Activated CD4-positive, CD25-positive, alpha-beta regulatory T cell (primary cell): Measurements from ENCODE around the gene MPO.
A peak's percentile ranks its signal among the peaks of the same experiment; 100 is the strongest.

Source experiments
- DNase-seq, 4 experiments: peaks; one replicate each; lab custom pipeline; 2025; lab: John Stamatoyannopoulos, UW

MPO gene

GRCh38 chr17:58264407-58265103, 16.2 kb downstream of the MPO start:
- no peak for DNase-seq

GRCh38 chr17:58263773-58264172, 17.0 kb downstream of the MPO start:
- no peak for DNase-seq

DNA sequence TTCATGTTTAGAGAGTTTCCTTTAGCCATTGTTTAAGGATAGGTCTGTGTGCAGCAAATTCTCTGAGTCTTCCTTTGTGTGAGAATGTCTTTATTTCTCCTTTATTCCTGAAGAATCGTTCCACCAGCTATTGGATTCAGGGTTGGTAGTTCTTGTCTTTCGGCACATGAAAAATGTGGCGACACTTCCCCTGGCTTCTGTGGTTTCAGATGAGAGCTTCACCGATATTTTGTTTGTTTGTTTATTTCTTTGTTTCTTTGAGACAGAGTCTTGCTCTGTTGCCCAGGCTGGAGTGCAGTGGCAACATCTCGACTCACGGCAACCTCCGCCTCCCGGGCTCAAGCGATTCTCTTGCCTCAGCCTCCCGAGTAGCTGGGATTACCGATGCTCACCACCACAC, 18.6 kb downstream of the MPO start:
- no peak for DNase-seq

- no peak for DNase-seq
Measured at GRCh38 chr17:58254803-58255202, 25.9 kb downstream of the MPO start.

- DNase-seq = no peak
Measured at GRCh38 chr17:58253082-58253481, 27.7 kb downstream of the MPO start.

- DNase-seq = no peak
Measured at GRCh38 chr17:58252141-58252540, 28.6 kb downstream of the MPO start.

GRCh38 chr17:58250344-58251011, 30.3 kb downstream of the MPO start:
- DNase-seq = no peak

GRCh38 chr17:58249270-58250133, 31.2 kb downstream of the MPO start:
- DNase-seq = peak; percentile 50 to 63 (median 58)

DNA sequence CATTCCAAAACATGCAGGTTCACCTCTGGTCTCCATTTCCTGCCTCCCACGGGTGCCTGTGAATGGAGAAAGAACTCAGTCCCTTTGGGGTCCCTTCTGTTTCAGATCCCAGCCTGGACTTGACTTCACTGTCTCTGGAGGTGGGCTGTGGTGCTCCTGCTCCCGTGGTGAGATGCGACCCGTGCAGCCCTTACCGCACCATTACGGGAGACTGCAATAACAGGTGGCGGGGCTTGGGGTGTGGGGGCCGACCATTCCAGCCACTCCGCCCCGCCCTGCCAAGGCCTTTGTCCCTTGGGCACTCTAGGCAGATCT, 31.8 kb downstream of the MPO start:
- no peak for DNase-seq

DNA sequence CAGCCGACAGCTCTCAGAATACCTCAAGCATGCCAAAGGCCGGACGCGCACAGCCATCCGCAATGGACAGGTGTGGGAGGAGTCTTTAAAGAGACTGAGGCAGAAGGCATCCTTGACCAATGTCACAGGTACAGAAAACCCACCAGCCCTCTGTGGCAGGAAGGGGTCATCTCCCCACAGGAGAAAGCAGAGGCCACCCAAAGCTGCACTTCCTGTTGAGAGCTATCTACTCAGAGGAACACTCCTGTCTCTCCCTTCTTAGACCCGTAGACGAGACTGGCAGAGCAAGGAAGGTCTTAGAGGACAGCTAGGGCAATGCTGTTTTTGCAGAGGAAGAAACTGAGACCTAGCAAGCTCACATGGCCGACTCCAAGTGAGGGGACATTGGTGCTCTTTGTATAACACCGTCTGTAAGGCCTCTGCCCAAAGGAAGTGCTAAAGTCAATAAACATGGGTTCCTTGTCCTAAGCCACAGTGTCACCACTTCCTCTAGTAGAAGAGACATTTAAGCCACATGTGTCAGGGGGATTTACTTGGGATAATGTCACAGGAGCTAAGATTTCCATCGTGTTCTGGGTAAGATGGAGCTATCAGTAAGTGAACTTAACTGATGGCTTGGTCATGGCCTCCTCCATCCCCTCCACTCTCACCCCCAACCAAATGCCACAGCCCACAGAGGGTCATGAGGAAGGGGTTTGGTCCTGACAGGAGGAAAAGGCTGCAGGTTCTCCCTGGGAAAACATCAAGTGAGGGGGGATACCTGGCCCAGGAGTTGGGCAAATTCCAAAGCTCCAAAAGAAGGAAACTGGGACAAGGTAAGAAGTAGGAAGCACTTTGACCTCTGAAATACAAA, 33.0 kb downstream of the MPO start:
- DNase-seq = no peak

GRCh38 chr17:58246781-58247180, 34.0 kb downstream of the MPO start:
- DNase-seq = no peak

- no peak for DNase-seq
Measured at GRCh38 chr17:58246104-58246740, 34.5 kb downstream of the MPO start.

DNA sequence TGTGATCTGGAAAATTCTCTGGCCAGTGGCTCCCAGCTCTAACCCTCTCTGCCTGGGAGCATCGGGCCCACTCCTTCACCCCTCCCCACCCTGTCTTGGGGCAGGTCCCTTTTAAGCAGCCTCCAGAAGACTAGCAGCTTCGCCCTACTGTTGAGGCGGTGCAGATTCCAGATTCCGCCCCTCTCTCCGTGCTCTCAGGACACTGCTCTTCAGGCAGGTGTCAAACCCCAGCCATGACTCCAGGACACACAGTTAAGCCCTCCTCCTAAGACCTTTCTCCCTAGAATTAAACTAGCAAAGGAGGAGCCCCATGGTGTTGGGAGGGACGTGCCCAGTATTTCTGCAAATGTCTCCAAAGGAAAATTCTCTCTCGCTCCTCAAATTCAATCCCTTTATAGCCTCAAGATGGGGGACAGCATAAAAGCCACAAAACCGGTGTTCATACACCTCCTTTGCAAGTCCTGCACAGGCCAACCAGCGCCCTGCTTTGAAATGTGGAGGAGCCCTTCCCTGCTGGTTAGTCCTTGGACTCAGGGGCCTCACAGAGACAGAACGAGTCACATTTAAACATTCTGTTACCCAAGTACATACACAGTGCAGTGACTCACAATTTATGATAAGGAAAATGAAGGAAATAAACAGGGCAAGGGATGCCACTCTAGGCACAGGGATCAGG, 35.2 kb downstream of the MPO start:
- DNase-seq = no peak

- no peak for DNase-seq
Measured at GRCh38 chr17:58244963-58245362, 35.8 kb downstream of the MPO start.

DNA sequence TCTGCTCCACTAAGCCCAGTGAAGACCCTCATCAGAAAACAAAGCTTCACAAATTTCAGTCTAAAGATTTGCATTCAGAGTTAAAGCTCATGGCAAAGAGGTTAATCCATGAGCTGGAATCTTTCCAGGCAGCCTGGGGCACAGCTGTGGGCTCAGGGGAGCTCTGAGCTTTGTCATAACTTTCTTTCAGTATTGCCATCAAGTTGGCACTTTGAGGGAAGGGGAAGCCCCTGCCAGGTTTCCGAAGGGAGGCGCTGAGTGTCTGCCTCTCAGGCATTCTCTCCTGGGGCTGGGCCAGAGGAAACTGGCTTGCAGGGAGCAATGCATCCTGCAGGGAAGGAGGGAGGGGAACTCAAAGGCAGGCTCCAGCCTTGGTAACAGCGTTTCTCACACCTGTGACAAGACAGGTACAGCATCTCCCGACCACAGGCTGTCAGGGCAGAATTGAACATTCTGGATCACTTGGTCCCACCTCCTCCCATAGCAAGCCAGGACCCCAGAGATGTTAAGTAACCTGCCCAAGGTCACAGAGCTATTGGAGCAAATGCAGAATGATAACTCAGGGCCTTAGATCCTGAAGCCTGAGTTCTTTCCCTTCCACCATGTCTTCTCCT, 38.5 kb downstream of the MPO start:
- DNase-seq = no peak

- no peak for DNase-seq
Measured at GRCh38 chr17:58239987-58240386, 40.7 kb downstream of the MPO start.

DNA sequence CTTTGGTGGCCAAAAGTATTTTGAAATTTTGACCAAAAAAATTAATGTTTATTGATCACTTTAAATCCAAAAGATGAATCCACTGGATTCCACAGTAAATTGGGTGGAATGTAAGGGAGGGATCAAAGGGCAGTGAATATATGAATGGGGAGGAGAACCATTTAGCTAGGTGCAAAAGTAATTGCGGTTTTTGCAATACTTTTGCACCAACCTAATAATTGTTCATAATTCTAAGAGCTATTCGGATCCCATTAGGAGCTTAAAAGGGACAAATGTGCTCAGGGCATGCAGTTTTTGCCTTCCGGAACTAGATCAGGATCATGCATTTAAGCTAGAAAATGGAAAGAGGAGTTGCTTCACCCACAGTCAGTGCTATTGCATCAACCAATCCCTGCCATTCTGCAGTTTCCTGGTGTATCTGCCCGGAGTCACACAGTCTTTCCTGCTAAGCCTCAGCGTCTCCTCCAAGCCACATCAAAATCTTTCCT, 42.5 kb downstream of the MPO start, which contains the start of gene LPO:
Gene LPO (plus strand): TSS at position 438 of the 488 bp plus-strand sequence. CDS start 4,396 bp downstream, outside the sequence.
- no peak for DNase-seq

GRCh38 chr17:58236394-58236793, 44.3 kb downstream of the MPO start:
- DNase-seq = no peak

DNA sequence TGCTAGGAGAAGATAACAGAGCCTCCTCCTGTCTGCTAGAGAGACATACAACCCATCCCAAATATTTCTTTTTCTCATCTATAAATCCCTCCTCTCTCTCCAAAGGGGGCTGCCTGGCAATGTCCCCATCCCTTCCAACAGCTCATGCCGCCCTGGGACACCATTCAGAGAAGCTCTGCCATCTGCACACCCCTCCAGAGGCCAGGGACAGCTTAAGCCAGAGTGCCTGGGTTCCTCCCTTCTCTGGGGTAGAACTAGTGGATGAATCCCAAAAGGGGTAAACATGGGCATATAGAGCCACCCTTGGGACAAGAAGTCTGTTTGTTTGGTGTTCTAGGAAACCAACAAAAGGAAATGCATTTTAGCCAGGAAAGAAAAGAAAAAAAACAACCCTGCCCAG, 44.9 kb downstream of the MPO start:
- DNase-seq = no peak

DNA sequence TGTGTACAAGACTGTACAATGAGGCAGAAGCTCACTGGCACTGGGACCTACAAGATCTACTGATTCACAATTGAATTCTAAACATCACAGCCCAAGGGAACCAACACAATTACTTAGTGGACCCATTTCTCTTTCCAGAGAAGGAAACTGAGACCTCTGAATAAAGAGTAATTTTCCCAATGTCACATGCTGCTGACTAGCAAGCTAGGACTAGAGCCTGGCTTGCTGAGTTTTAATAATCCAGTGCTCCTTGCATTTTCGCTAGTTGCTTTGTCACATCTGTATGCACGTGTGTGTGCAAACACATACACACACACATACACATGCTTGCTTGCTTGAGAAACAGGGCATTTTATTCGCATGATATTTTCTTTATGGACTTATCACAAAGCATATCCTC, 46.2 kb downstream of the MPO start:
- DNase-seq = no peak
